Suppressor macrophage treated with lipopolysaccharide for 4 hours (primary cell): ENCODE results near the gene ADCK2.
"Not testable (repeated sequence)": the region's sequence is repeated elsewhere in the genome, so short reads cannot be mapped to it uniquely, and the experiment has no call there.

Experiments used
- DNase-seq: peaks from one replicate; pipeline ENCODE4 v3.0.0-alpha.2; 2020

The ADCK2 gene

DNA sequence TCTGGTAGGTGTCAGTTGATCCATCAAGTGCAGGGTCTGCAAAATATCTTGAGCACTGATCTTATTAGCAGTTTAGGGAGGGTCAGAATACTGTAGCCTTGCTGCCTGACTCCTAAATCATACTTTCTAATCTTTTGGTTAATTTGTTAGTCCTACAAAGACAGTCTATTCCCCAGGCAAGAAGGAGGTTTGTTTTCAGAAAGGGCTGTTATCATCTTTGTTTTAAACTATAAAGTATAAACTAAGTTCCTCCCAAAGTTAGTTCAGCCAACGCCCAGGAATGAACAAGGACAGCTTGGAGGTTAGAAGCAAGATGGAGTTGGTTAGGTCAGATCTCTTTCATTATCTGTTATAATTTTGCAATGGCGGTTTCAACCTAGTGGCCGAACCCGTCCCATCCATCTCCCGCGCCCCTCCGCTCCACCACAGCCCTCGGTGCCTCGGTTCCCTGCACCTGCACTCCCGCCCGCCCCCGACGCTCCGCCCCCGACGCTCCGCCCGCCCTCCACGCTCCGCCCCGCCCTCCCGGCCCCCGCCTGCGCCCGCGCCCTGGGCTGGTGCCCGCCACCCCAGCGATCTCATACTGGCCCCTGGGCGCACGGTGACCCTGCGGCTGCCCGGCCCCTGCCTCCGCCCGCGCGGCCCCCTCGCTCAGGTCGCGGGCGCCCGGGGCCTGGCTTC, at the start of gene ADCK2:
Gene ADCK2 (plus strand): TSS at position 564 of the 681 bp plus-strand sequence. CDS start 386 bp downstream, outside the sequence.
- no peak for DNase-seq

DNA sequence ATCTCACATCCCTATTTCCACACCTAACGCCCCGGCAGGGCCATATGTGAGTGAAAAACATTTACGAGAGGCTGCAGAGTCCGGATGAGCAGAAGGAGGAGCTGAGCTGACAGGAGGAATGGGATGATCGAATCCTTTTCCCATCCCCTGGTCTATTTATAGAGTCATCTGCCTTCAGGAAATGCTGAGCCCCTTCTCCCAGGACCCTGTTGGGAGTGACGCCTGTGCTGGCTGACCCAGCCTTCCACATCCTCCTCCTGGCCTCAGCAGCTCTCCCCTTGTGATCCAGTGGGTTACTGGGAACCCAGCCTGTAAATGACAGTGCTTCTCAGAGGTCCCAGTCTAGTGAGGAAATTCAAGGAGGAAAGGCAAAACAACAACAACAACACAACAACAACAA, 48.8 kb upstream of the ADCK2 start:
- no peak for DNase-seq

GRCh38 chr7:140624392-140625191, 48.2 kb upstream of the ADCK2 start:
- DNase-seq: no peak

- not testable (repeated sequence) for DNase-seq
Measured at GRCh38 chr7:140625192-140625558, 47.6 kb upstream of the ADCK2 start.

GRCh38 chr7:140625908-140626868, 46.6 kb upstream of the ADCK2 start:
- DNase-seq: no peak

GRCh38 chr7:140631021-140631420, 41.7 kb upstream of the ADCK2 start:
- DNase-seq: no peak

GRCh38 chr7:140631602-140632001, 41.1 kb upstream of the ADCK2 start:
- DNase-seq: no peak

DNA sequence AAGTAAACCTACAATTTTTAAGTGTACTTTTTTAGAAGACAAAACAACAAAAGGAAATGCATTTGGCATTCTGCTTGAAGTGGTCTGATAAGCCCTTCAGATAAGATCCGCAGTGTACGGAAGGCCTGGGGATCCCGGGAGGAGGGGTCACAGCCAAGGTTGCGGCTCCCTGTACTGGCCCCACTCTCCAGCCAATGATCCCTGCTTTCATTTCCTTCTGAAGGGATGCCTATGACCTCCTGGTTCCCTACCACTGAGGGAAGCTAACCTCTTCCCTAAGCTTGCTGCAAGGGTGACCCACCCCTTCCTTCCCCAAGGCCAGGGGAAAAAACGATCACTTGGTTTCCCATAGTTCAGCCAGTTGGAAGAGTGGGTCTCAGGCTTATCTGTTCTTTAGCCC, 37.4 kb upstream of the ADCK2 start:
- DNase-seq: no peak

DNA sequence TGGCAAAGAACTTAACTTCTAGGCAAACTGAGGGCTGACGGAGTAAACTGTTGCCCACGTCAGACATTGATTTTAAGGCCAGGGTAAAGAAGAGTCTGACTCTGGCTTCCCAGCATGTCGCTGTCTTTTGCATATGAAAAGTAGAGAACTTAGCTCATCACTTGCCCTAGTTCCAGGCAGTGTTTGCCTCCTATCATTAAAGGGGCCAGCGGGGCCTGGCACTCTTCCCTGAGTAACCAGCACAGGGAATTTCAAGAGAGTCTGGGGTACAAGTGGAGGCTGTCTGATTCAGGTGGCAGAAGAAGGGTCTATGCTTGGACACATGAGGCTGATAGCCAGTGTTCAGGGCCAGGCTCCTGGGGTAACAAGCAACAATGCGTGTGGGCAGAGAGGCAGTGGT, 36.9 kb upstream of the ADCK2 start:
- no peak for DNase-seq

GRCh38 chr7:140637400-140637799, 35.3 kb upstream of the ADCK2 start:
- DNase-seq: no peak

GRCh38 chr7:140638173-140638791, 34.5 kb upstream of the ADCK2 start:
- no peak for DNase-seq

DNA sequence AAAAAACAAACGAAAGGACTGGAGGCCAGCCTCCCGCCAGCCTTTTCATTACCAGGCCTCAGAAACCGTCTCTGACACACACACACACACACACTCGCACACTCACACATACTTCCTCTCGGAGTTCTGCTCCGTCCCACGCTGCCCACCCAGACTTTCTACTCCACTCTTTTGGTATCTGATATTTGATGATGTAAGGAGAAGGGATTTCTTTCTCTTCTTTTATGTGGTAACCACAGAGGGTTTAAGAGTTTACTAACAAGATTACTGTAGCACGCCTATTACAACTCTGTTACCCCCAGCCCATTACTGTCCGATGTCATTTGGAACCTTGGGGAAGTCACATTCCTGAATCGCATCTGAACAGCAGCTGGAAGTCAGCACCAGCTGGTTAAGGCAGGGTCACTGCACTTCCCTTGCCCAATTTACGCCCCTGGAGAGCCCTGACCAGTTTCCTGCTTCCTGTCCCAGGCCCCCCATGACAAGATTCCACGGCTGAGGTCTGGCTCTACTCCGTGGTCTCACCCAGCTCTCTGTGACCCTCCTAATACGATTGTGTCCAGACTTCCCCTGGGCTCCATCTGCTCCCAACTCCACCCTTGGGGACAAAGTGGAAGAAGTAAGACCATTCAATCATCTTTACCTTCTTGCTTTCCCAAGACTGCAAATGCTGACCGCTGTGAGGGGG, 33.2 kb upstream of the ADCK2 start:
- DNase-seq: peak; percentile 72

DNA sequence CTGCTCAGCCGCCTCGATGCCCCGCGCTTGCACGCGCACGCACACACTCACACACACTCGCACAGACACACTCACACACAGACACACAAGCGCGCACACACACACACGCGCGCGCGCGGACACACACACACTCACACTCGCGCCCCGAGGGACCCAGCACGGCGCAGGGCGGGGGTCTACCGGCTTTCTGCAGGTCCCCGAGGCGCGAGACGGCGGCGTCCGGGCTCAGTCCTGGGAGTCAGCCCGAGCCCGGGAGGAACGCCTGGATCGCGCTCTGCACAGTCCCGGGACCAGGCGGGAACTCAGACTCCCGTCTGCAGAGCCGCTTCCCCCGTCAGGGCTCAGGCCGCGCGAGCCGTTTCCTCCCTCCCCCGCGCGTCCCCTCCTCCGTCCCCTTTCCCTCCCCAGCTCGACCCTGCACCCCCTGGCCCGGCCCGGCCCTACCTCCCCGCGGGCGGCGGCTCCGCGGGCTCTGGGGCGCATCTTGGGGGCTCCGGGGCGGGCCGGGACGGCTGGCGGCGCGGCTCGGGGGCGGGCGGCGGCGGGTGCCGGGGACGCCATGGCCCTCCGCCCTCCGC, 32.6 kb upstream of the ADCK2 start:
- peak; percentile 32 for DNase-seq

DNA sequence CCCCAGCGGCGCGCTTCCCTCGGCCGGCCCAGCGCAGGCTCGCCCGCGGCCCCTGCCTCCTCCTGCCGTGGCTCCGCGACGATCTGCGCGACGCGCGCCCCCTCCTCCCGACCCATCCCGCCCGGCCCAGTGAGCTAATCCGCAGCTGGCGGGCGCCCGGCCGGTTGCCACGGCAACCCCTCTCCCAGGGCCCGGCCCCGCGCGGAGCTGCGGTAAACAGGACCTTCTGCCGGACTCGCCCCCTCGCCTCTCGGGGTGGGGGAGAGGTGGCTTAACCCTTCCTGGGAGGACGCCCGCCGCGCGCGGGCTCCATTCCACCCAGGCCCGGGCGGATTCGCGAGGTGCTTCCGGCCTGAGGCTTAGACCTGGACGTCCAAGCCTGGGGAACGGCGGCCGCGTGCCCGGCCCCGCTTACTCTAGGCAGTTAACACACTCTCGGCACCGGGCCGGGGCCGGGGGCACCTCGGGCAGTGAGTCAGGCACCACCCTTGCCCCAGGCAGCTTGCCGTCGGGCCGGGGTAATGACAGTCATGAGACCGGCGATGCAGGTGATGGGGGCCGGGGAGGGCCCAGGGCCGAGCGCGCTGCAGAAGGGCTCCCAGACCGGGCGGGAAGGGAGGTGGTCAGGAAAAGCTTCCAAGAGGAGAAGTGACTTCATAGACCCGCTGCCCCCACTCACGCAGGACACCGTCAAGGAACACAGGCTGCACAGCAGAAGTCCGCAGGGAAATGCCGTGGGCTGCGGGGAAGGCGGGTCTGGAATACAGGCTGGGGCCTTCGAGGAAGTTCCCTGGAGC, 31.8 kb upstream of the ADCK2 start, which contains the start of gene DENND2A:
Gene DENND2A (minus strand): TSS at position 87 of the 797 bp plus-strand sequence. CDS start 38,416 bp downstream, outside the sequence.
- no peak for DNase-seq

GRCh38 chr7:140641524-140642195, 31.1 kb upstream of the ADCK2 start:
- DNase-seq: no peak

DNA sequence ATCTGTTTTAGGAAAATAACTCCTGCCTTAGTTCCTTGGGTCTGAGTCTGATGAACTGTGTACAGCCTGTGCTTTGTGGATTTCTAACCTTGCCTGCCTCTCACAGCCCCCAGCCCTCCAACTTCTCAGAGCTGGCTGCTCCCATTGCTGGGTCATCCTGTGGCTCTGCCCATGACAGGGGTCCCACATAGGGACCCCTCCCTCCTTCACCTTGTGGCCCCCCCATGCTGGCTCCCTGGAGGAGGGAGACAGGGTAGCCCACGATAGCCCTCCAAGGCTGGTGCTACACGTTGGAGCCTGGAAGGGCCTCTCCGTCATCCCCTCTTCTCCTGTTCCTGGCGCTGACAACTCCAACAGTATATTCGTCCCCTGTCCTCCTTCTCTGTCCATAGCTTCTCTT, 29.3 kb upstream of the ADCK2 start:
- no peak for DNase-seq

GRCh38 chr7:140644761-140645160, 28.0 kb upstream of the ADCK2 start:
- DNase-seq: not testable (repeated sequence)

GRCh38 chr7:140645166-140645900, 27.4 kb upstream of the ADCK2 start:
- peak; percentile 37 for DNase-seq

GRCh38 chr7:140646931-140647647, 25.7 kb upstream of the ADCK2 start:
- peak; percentile 46 for DNase-seq
